ENCODE results near the gene TRIM25.

TRIM25 gene

GRCh38 chr17:56870081-56870651 is 43.7 kb downstream of the TRIM25 start:
- H3K27ac ChIP-seq (ENCODE audit: low read length) = no peak overlapping the region
- no peak for TF ChIP-seq EZH2 (IDR thresholded peaks at IDR 0.05; ENCODE audit: borderline replicate concordance, low read depth, low read length, severe bottlenecking)
- TF ChIP-seq, protein P1, sequence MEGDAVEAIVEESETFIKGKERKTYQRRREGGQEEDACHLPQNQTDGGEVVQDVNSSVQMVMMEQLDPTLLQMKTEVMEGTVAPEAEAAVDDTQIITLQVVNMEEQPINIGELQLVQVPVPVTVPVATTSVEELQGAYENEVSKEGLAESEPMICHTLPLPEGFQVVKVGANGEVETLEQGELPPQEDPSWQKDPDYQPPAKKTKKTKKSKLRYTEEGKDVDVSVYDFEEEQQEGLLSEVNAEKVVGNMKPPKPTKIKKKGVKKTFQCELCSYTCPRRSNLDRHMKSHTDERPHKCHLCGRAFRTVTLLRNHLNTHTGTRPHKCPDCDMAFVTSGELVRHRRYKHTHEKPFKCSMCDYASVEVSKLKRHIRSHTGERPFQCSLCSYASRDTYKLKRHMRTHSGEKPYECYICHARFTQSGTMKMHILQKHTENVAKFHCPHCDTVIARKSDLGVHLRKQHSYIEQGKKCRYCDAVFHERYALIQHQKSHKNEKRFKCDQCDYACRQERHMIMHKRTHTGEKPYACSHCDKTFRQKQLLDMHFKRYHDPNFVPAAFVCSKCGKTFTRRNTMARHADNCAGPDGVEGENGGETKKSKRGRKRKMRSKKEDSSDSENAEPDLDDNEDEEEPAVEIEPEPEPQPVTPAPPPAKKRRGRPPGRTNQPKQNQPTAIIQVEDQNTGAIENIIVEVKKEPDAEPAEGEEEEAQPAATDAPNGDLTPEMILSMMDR (IDR thresholded peaks at IDR 0.05; ENCODE audit: borderline replicate concordance, extremely low read depth, low read length, poor library complexity, severe bottlenecking) = no peak
- no peak overlapping the region for H3K4me3 ChIP-seq (ENCODE audit: low read depth in 1 of 2, low read length in 2 of 2)
- H3K9me3 ChIP-seq (ENCODE audit: insufficient read depth, low read length, severe bottlenecking) = no peaks in the 10 kb centered on the region
- no peaks in the 10 kb centered on the region for H3K27me3 ChIP-seq (ENCODE audit: insufficient read depth, low read length, poor library complexity)
- no peak overlapping the region for H3K9ac ChIP-seq (ENCODE audit: low read depth, low read length)
- H4K20me1 ChIP-seq (ENCODE audit: insufficient read depth, low read length) = no peaks in the 10 kb centered on the region
- ATAC-seq (ENCODE audit: insufficient read depth, low read depth) (no peak), DNase-seq (no peak)
- no peaks in the 10 kb centered on the region for H3K36me3 ChIP-seq (ENCODE audit: insufficient read depth, low read length)
- no peak overlapping the region for H3K4me2 ChIP-seq (ENCODE audit: insufficient read depth, low read length)
- no peaks in the 10 kb centered on the region for H3K4me1 ChIP-seq (ENCODE audit: insufficient read depth, low read length)
- no peaks in the 10 kb centered on the region for H3K79me2 ChIP-seq (ENCODE audit: insufficient read depth, low read length)
- H2AFZ ChIP-seq (ENCODE audit: low read depth, low read length) = no peak overlapping the region

GRCh38 chr17:56868716-56869115 is 45.1 kb downstream of the TRIM25 start:
- no peaks in the 10 kb centered on the region for H3K4me1 ChIP-seq (ENCODE audit: insufficient read depth, low read length)
- H3K27me3 ChIP-seq (ENCODE audit: insufficient read depth, low read length, poor library complexity) = no peaks in the 10 kb centered on the region
- TF ChIP-seq, protein P1 (IDR thresholded peaks at IDR 0.05; ENCODE audit: borderline replicate concordance, extremely low read depth, low read length, poor library complexity, severe bottlenecking) = no peak
- no peak for TF ChIP-seq EZH2 (IDR thresholded peaks at IDR 0.05; ENCODE audit: borderline replicate concordance, low read depth, low read length, severe bottlenecking)
- no peaks in the 10 kb centered on the region for H3K9me3 ChIP-seq (ENCODE audit: insufficient read depth, low read length, severe bottlenecking)
- H3K4me2 ChIP-seq (ENCODE audit: insufficient read depth, low read length) = no peak overlapping the region
- DNase-seq (no peak), ATAC-seq (ENCODE audit: insufficient read depth, low read depth) (no peak)
- no peak overlapping the region for H3K4me3 ChIP-seq (ENCODE audit: low read depth in 1 of 2, low read length in 2 of 2)
- no peaks in the 10 kb centered on the region for H4K20me1 ChIP-seq (ENCODE audit: insufficient read depth, low read length)
- peaks cover 3% of the 10 kb centered on the region; the same call in 1 of the 2 replicates for H3K36me3 ChIP-seq (ENCODE audit: insufficient read depth, low read length)
- no peak overlapping the region for H3K27ac ChIP-seq (ENCODE audit: low read length)
- no peak overlapping the region for H3K9ac ChIP-seq (ENCODE audit: low read depth, low read length)
- H3K79me2 ChIP-seq (ENCODE audit: insufficient read depth, low read length) = no peaks in the 10 kb centered on the region
- no peak overlapping the region for H2AFZ ChIP-seq (ENCODE audit: low read depth, low read length)

GRCh38 chr17:56867948-56868376 is 45.9 kb downstream of the TRIM25 start:
- Histone ChIP-seq H3K9ac (ENCODE audit: low read depth, low read length) (no peak overlapping the region), H3K27me3 (ENCODE audit: insufficient read depth, low read length, poor library complexity) (no peaks in the 10 kb centered on the region), H3K4me1 (ENCODE audit: insufficient read depth, low read length) (no peaks in the 10 kb centered on the region), H3K9me3 (ENCODE audit: insufficient read depth, low read length, severe bottlenecking) (no peaks in the 10 kb centered on the region), H3K4me3 (ENCODE audit: low read depth in 1 of 2, low read length in 2 of 2) (no peak overlapping the region), H3K79me2 (ENCODE audit: insufficient read depth, low read length) (no peaks in the 10 kb centered on the region), H3K36me3 (ENCODE audit: insufficient read depth, low read length) (peaks cover 5% of the 10 kb centered on the region; the same call in 1 of the 2 replicates), H3K4me2 (ENCODE audit: insufficient read depth, low read length) (no peak overlapping the region), H4K20me1 (ENCODE audit: insufficient read depth, low read length) (no peaks in the 10 kb centered on the region), H2AFZ (ENCODE audit: low read depth, low read length) (no peak overlapping the region), H3K27ac (ENCODE audit: low read length) (no peak overlapping the region)
- ATAC-seq (ENCODE audit: insufficient read depth, low read depth) = no peak
- no peak for DNase-seq
- TF ChIP-seq EZH2 (IDR thresholded peaks at IDR 0.05; ENCODE audit: borderline replicate concordance, low read depth, low read length, severe bottlenecking) = no peak
- TF ChIP-seq, protein P1 (IDR thresholded peaks at IDR 0.05; ENCODE audit: borderline replicate concordance, extremely low read depth, low read length, poor library complexity, severe bottlenecking) = no peak

Data from DND-41 (cell line).